ENCODE data around the gene SF3A1.
"Not testable (repeated sequence)": the region's sequence is repeated elsewhere in the genome, so short reads cannot be mapped to it uniquely, and the experiment has no call there.

SF3A1 gene

GRCh38 chr22:30347255-30347892 is 9.3 kb downstream of the SF3A1 start:
- no peak for DNase-seq

- DNase-seq, result no peak
Observed at GRCh38 chr22:30344447-30345200, 12.1 kb downstream of the SF3A1 start.

- DNase-seq, result no peak
Observed at GRCh38 chr22:30340911-30341685, 15.6 kb downstream of the SF3A1 start.

GRCh38 chr22:30338802-30339201 is 17.9 kb downstream of the SF3A1 start:
- no peak for DNase-seq

GRCh38 chr22:30338341-30338740 is 18.4 kb downstream of the SF3A1 start:
- DNase-seq, result not testable (repeated sequence)

- no peak for DNase-seq
Observed at GRCh38 chr22:30337461-30337778, 19.3 kb downstream of the SF3A1 start.

- DNase-seq, result no peak
Observed at GRCh38 chr22:30336752-30337460, 19.8 kb downstream of the SF3A1 start.

DNA sequence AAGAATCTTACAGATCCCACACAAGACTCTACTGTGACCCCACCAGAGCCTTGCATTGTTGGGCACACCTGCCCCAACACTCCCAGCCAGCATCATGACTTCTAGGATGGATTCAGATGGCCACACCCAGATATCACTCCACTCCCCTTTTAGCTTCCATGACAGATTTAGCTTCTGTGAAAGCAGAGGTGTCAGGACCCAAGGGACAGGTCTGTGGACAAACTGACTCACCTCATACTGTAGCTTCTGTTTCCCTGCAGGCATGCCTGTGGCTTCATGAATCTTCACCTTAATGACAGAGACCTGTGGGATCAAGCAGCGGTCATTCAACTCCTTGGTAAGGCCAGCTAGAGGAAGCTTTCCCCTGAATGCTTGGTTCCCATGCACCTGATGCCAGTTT is 21.5 kb downstream of the SF3A1 start:
- no peak for DNase-seq

DNA sequence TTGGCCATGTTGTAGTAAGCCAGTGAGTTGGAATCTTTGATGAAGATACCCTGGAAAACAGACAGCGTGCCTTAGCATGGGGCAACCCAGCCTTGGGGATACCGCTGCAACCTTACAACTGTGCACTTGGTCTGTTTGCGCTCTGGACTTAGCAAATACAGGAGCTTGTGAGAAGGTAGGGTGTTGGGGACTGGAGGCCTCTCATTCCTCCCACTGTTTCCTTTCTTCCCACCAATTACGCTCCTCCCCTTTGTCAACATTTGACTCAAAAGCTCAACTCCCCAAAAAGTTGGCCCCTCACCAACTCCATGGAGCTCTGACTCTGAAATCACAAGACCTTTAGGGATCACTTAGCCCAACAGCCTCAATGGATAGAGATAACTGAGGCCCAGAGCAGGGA is 22.0 kb downstream of the SF3A1 start:
- DNase-seq, result no peak

DNA sequence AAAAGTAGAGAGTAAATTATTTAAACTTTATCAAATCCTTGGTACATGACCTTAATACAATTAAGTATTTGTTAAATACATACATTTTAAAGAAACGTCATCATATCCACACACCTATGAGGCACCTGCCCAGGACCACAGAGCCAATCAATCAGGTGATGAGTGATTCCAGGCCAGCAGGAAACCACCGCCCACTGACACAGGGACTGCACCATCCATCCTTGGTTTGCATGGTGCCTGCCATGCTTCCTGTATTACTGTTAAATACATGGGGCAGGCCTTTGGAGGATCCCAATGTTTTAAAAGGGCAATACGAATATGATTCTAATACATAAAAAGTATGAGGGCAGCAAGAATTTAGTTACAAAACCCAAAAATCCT is 23.0 kb downstream of the SF3A1 start:
- DNase-seq, result no peak

DNA sequence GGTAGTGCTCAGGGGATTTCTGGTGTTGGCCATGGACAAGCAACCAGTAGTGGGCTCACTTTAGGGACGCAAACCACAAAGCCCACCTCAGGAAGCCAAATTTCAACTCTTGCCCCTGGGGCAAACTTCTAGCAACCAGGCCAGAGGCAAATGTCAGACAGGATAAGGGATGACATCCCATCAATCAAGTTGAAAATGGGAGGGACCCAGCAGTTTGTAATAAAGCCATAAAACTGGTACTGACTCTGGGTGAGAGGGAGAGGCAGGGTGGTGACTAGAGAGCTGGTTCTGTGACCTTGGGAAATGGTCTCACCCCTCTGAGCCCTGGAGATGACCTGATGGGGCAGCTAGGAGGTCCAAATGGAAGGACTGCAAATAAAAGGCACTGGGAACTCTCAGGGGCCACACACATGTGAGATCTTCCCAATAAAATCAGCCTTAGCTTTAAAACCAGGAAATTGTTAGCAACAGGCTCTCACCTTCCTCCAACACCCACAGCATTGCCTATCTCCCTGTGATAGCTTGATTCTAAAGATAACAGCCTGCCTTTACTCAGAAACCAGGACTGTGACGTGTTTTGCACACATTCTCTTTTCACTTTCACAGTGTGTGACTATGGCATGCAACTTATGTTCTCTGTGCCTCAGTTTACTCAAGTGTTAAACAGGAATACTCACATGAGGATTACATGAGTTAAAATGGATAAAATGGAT is 23.5 kb downstream of the SF3A1 start:
- no peak for DNase-seq

GRCh38 chr22:30332551-30332950 is 24.1 kb downstream of the SF3A1 start:
- DNase-seq, result no peak

GRCh38 chr22:30328466-30329049 is 28.1 kb downstream of the SF3A1 start:
- DNase-seq, result no peak

DNA sequence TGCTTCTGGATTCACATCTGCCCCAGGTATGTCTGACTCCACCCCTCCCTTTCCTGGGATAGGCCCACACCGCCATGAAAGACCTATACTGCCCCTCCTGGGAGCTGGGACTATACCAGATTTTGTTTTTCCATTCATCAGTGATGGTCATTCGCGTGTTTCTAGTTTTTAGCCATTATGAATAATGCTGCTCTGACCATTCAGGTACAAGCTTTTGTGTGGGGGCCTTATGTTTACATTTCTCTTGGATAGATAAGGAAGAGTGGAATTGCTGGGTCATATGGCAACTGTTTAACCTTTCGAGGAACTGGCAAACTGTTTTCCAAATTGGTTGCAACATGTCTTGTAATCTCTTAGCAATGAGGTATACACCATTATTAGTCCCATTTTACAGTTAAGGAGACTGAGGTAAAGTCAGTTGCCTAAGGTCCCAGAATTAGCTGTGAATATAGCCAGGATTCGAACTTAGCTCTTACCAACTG is 28.8 kb downstream of the SF3A1 start:
- DNase-seq, result no peak

GRCh38 chr22:30326706-30327362 is 29.9 kb downstream of the SF3A1 start, which contains the start of gene TBC1D10A:
Gene TBC1D10A, minus strand, starts transcription at chr22:30326941. Its CDS starts 60 bp downstream, at chr22:30326881.
- DNase-seq, result peak; percentile 96

DNA sequence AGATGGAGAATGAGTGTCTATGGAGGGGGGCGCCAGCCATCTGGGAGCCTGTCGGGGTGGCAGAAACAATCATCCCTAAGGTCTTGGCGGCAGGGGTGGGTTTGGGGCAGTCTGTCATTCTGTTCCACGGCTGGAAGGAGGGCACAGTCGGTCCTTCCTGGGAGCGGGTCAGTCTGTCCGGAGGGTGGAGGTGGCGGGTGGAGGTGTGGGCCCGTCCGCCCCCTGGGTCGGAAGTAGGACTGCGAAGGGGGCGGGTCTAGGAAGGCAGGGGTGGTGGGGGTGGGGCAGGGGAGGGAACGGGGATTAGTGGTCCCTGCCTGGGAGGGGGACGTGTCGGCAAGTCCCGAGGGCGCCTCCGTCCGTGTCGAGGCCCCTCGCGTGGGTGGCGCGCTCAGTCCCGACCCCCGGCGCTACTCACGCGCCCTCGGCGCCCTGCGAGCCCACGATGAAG is 30.4 kb downstream of the SF3A1 start:
- no peak for DNase-seq

GRCh38 chr22:30325724-30326254 is 30.9 kb downstream of the SF3A1 start:
- no peak for DNase-seq

DNA sequence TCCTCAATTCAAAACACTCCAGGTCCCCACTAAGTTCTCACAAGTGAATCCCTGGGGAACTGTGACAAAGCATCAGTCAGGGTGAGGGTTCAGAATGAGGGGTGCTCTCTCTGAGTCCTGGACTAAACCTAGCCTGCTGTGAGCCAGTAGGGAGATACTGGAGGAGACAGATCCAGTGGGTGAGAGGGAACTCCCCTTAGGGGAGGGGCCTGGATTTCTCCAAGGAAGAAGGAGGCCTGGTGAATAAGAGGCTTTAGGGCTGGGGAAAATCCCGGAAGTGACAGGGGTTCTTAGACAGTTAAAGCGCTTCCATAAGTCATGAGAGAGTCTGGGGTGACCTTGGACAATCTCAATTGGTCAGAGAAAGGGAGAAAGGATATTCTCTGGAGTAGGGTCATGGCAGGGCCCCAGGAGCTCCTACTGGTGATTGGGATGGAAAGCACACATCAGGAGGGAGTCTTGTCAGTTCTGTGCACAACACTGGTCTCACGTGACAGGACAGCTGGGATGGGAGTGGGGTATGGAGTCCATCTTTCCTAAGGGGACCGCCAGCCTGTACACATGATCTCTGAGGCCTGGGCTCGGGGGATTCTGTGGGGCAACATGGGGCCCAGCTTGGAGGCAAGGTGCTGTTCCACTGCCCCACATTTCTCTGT is 31.5 kb downstream of the SF3A1 start:
- DNase-seq, result no peak

DNA sequence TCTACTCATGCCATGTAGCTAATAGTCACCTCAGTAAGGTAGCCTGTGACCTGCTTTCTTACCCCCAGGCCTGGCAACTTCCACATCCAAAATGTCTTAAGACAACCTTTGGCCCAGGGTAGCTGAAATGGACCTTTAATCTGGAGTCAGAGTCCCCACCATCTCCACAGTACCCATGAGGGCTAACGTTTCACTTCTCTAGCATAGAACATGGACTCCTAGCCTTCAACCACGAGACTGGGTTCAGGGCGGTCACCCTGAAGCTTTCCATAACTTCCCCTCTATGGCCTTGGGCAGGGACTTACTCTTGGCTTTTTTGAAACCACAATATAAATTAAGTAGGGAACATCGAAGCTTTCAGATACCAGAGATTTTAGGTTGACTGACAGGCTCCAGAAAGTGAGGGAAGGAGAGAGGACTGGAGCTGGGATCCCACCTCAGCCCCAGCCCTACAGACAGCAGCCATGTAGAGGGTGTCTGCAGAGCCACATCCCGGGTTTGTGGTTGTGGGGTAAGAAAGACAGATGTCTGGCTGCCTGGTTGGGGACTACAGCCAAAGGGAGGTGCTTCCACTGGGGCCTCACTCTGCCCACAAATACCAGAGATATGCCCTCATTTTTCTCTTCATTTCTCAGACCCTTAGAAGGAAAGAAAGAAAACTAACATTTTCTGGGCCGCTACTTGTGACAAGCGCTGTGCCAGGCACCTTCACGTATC is 32.5 kb downstream of the SF3A1 start:
- DNase-seq, result no peak

GRCh38 chr22:30323246-30323645 is 33.4 kb downstream of the SF3A1 start:
- DNase-seq, result no peak
